ENCODE data around the gene BEND2.

Gene BEND2

GRCh38 chrX:18133605-18134004, 87.1 kb downstream of the BEND2 start:
- no peak for DNase-seq

- DNase-seq: no peak
Observed at GRCh38 chrX:18129690-18130089, 91.0 kb downstream of the BEND2 start.

GRCh38 chrX:18126971-18127370, 93.7 kb downstream of the BEND2 start:
- DNase-seq: no peak

- no peak for DNase-seq
Observed at GRCh38 chrX:18119856-18120255, 100.8 kb downstream of the BEND2 start.
